ENCODE data around the gene FBXO45.
"Not testable (repeated sequence)": the region's sequence is repeated elsewhere in the genome, so short reads cannot be mapped to it uniquely, and the experiment has no call there.

DNA sequence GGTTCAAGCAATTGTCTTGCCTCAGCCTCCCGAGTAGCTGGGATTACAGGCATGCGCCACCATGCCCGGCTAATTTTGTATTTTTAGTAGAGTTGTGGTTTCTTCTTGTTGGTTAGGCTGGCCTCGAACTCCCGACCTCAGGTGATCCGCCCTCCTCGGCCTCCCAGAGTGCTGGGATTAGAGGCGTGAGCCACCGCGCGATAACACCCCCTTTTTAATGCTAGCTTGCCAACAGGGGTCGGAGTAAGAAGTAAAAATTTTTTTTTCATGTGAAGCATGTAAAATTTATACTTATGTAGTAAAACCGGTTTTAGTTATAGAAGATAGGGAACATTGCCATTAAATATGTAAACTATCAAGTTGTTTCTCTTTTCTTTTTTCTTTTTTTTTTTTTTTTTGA lies 1.9 kb downstream of the FBXO45 start:
- TF ChIP-seq POLR2AphosphoS5 (IDR thresholded peaks at IDR 0.05; ENCODE audit: borderline replicate concordance, low read depth, low read length); EZH2 (IDR thresholded peaks at IDR 0.05): not testable (repeated sequence)

All from SK-N-MC (cell line).